Smooth muscle cell (in vitro differentiated cells): Measurements from ENCODE around the gene RAB11FIP3. TPM values are rescaled to one million over a fixed set of nuclear protein-coding genes. Genes with fewer than 3 reads are reported as not detected.

Experiments used
- DNase-seq: peaks from one replicate; lab custom pipeline; 2025; ENCODE audit not compliant: unreplicated experiment; lab: John Stamatoyannopoulos, UW
- H2AFZ ChIP-seq: fragments of 200-600 bp; sonication (generic); 2 replicates; pipeline ENCODE4 v1.6.0; 2016; ENCODE audit warnings: antibody characterized with exemption, low read depth, mild to moderate bottlenecking
- H3F3A ChIP-seq: fragments of 200-600 bp; sonication (generic); 2 replicates; pipeline ENCODE4 v1.6.0; 2017; ENCODE audit warnings: antibody characterized with exemption, low read depth
- H3K27ac ChIP-seq: fragments of 200-600 bp; sonication (generic); 2 replicates; pipeline ENCODE4 v1.5.1; 2016; ENCODE audit warnings: low read depth, mild to moderate bottlenecking
- H3K27me3 ChIP-seq: fragments of 200-600 bp; sonication (generic); 2 replicates; pipeline ENCODE4 v1.6.1; 2016; ENCODE audit warnings: low read depth, mild to moderate bottlenecking
- H3K36me3 ChIP-seq: fragments of 200-600 bp; sonication (generic); 2 replicates; pipeline ENCODE4 v1.5.1; 2016; ENCODE audit warnings: low read depth
- H3K4me1 ChIP-seq: fragments of 200-600 bp; sonication (generic); 2 replicates; pipeline ENCODE4 v1.5.1; 2016; ENCODE audit warnings: low read depth
- H3K4me2 ChIP-seq: fragments of 200-600 bp; sonication (generic); 2 replicates; pipeline ENCODE4 v1.6.0; 2016; ENCODE audit warnings: mild to moderate bottlenecking
- H3K4me3 ChIP-seq: fragments of 200-600 bp; sonication (generic); 2 replicates; pipeline ENCODE4 v1.5.1; 2016; ENCODE audit warnings: mild to moderate bottlenecking
- H3K79me2 ChIP-seq: fragments of 200-600 bp; sonication (generic); 2 replicates; pipeline ENCODE4 v1.6.0; 2016; ENCODE audit warnings: low read depth, mild to moderate bottlenecking
- H3K9ac ChIP-seq: fragments of 200-600 bp; sonication (generic); 2 replicates; pipeline ENCODE4 v1.6.0; 2016; ENCODE audit warnings: low read depth
- H3K9me3 ChIP-seq: fragments of 200-600 bp; sonication (generic); replicated peaks from 2 replicates; pipeline ENCODE4 v1.5.1; 2016; ENCODE audit warnings: low read depth
- H4K20me1 ChIP-seq: fragments of 200-600 bp; sonication (generic); 2 replicates; pipeline ENCODE4 v1.6.0; 2016; ENCODE audit warnings: low read depth
- CTCF ChIP-seq: fragments of 200-600 bp; sonication (generic); IDR thresholded peaks from 2 replicates; pipeline ENCODE4 v1.5.1; 2017; ENCODE audit warnings: borderline replicate concordance, mild to moderate bottlenecking, antibody characterized with exemption; ENCODE audit not compliant: insufficient read depth, poor library complexity, severe bottlenecking
- WGBS: methylation state at CpG from one replicate; pipeline ENCODE4 v1.1.7; 2016; ENCODE audit warnings: low lambda C conversion rate; 5-methylcytosine and 5-hydroxymethylcytosine counted together
- polyA plus RNA-seq: library from polyadenylated mRNA; unstranded; fragments of >200 nt; fragmentation: Nextera tagmentation; extraction: Ambion mirVana; gene quantifications from 2 replicates; pipeline ENCODE4 v1.2.1, GENCODE V29; 2016
- total RNA-seq: library from RNA; depleted of rRNA; stranded (reverse); fragments of >200 nt; gene quantifications from 2 replicates; pipeline ENCODE4 v1.2.3, GENCODE V29; 2014

RAB11FIP3 gene
- total and polyA plus RNA-seq, 2 experiments from 2014 or later, result 19.5 to 20.4 TPM

- no peaks in the 10 kb centered on the region for H3F3A ChIP-seq
- H3K27me3 ChIP-seq, result no peaks in the 10 kb centered on the region
- no peak overlapping the region for H3K4me3 ChIP-seq
- no peak for TF ChIP-seq CTCF
- H3K9me3 ChIP-seq, result no peaks in the 10 kb centered on the region
- no peaks in the 10 kb centered on the region for H3K4me1 ChIP-seq
- peaks cover 44% of the 10 kb centered on the region for H3K79me2 ChIP-seq
- H3K4me2 ChIP-seq, result no peak overlapping the region
- peaks cover 90% of the 10 kb centered on the region for H4K20me1 ChIP-seq
- no peaks in the 10 kb centered on the region for H3K36me3 ChIP-seq
- no peak overlapping the region for H3K27ac ChIP-seq
- WGBS, result 91% methylated on average over 31 of the region's 34 CpGs
- H3K9ac ChIP-seq, result no peak overlapping the region
- no peak for DNase-seq
- no peak overlapping the region for H2AFZ ChIP-seq
These were observed 114.6 kb downstream of the RAB11FIP3 start for GRCh38 chr16:539901-540530.

GRCh38 chr16:540645-541340 lies 115.3 kb downstream of the RAB11FIP3 start:
- peaks cover 38% of the 10 kb centered on the region for H3K79me2 ChIP-seq
- no peak overlapping the region for H3K4me2 ChIP-seq
- peaks cover 90% of the 10 kb centered on the region for H4K20me1 ChIP-seq
- no peaks in the 10 kb centered on the region for H3K36me3 ChIP-seq
- no peak for TF ChIP-seq CTCF
- no peak overlapping the region for H3K27ac ChIP-seq
- WGBS, result 98% methylated on average over 29 of the region's 29 CpGs
- H3K9ac ChIP-seq, result no peak overlapping the region
- DNase-seq, result no peak
- H3K27me3 ChIP-seq, result no peaks in the 10 kb centered on the region
- H3K9me3 ChIP-seq, result no peaks in the 10 kb centered on the region
- H2AFZ ChIP-seq, result no peak overlapping the region
- H3K4me1 ChIP-seq, result no peaks in the 10 kb centered on the region
- no peaks in the 10 kb centered on the region for H3F3A ChIP-seq
- H3K4me3 ChIP-seq, result no peak overlapping the region

- Histone ChIP-seq H3K4me1 (no peaks in the 10 kb centered on the region), H3K27ac (no peak overlapping the region), H3K4me3 (no peak overlapping the region), H3K79me2 (peaks cover 26% of the 10 kb centered on the region), H3F3A (no peaks in the 10 kb centered on the region), H3K9me3 (no peaks in the 10 kb centered on the region), H4K20me1 (peaks cover 84% of the 10 kb centered on the region), H3K27me3 (no peaks in the 10 kb centered on the region), H2AFZ (no peak overlapping the region), H3K4me2 (no peak overlapping the region), H3K9ac (no peak overlapping the region), H3K36me3 (no peaks in the 10 kb centered on the region)
- DNase-seq, result no peak
- WGBS, result 96% methylated on average over 44 of the region's 51 CpGs
- no peak for TF ChIP-seq CTCF
These were observed 118.1 kb downstream of the RAB11FIP3 start for GRCh38 chr16:543301-544164.
